NCI-H2107 treated with DMSO at 0.1 percent for 48 hours (cell line): ENCODE results near the gene PCBD2.
"Not testable (repeated sequence)": the region's sequence is repeated elsewhere in the genome, so short reads cannot be mapped to it uniquely, and the experiment has no call there.

Experiments used
- DNase-seq: peaks from one replicate; lab custom pipeline; 2025; ENCODE audit not compliant: unreplicated experiment; lab: John Stamatoyannopoulos, UW

PCBD2 gene

DNA sequence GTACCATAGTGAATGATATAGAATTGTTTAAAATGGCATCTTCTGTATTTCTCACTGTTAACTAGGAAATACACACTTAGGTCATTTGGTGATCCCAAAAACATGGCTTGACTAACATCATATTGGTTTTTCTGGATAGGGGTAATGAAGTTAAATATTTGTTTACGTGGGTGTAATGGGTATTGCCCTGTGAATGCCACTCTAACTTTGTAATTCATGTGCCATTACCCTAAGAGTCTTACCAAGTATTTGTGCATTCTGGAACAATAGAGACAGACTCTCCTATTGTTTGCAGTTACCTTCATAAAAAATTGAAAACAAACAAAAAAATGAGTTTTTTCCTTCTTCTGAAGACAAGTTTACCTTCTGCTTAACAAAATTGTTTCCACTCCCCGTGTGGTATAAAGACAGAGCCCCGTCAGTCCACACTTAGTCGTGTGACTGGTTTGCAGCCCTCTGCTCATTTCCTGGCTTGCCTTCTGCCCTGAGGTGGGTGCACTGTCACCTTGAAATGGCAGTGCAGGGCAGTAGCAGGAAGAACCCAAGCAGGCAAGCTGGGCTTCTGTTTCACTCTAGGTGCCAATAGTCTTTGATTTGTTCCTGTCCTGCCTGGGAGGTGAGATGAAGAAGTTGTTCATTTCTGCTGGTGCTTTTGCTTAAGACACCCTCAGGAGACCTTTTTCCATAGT, 53.1 kb downstream of the PCBD2 start:
- no peak for DNase-seq

- no peak for DNase-seq
These were observed 53.8 kb downstream of the PCBD2 start for GRCh38 chr5:134958755-134959154.

DNA sequence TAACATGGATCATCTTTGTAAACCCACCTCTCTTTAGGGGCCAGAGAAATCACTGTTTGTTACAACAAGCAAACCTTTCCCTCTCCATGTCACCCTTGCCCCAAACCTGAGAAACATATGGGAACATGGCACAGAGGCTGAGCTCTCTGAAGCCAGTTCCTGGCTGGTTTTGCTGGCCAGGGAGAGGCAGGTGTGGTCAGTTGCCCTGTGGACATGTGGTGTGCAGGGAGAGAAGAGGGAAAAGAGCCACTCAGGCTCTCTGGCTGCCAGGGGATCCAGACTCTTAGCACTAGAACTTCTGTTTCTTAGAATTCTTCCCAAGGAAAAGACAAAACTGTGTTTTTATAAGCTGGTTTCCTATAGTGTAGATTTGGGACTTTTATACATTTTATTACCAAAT, 58.2 kb downstream of the PCBD2 start:
- DNase-seq: no peak

DNA sequence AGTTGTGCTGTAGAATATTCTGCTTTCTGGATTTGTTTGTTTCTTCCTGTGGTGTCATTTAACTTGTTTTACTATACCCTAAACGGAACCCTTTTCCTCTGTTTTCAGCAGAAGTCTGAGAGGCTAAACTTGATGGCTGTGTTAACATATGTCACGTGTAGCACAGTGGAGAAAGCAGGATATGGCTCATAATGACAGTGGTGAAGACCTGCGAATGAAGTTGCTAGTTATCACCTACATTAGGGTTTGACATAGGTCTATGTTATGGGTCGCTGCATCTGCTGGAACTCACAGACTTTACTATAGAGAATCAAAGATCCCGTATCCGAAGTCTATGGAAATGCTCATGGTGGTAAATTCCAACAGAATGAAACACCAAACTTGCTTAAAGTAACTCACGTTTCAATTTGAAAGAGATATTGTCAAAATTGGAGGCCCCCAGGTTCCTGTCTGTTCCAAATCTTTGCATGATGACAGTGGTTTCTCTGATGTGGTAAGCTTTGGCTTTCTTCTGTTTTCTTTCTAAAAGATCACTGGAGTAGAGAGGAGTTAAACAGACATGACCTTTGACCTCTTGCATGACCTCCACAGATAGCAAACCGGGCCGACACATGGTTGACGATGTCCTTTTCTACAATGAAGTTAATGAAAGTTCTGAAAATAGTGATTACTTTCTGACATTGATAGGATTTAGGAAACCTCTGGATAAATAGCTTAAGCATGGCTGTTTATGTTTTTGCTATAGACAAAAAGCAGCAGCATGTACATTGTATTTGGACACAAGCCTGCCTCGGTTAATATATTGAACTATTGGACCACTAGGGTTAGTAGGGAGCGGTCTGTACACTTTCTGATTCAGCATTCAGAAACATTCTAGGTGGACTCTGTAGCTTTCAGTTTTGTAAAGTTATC, 59.7 kb downstream of the PCBD2 start:
- no peak for DNase-seq

GRCh38 chr5:134965271-134965825, 60.4 kb downstream of the PCBD2 start:
- no peak for DNase-seq

DNA sequence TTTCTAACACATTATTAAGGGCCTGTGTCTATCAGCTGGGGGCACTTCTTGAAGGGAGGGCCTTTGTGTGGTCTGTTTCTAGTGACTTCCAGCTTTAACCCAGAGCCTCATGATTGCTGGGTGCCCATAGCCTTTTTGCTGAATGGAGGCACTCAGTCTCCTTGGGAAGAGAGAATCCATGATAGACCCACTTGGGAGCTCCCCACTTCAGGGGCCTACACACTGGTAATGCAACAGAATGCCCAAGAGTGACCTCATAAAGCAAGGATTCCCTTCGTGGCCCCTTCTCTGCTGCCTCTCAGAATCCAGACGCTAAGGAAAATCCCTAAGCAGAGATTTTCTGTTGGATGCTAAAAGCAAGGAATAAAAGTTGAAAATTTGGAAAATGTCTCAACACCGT, 62.7 kb downstream of the PCBD2 start, which contains the start of gene CATSPER3:
Gene CATSPER3 (plus strand): TSS at position 301 of the 400 bp plus-strand sequence. CDS start 85 bp downstream, at position 386.
- no peak for DNase-seq

GRCh38 chr5:134968055-134968454, 63.1 kb downstream of the PCBD2 start:
- no peak for DNase-seq

- DNase-seq: no peak
These were observed 64.2 kb downstream of the PCBD2 start for GRCh38 chr5:134969166-134969565.

DNA sequence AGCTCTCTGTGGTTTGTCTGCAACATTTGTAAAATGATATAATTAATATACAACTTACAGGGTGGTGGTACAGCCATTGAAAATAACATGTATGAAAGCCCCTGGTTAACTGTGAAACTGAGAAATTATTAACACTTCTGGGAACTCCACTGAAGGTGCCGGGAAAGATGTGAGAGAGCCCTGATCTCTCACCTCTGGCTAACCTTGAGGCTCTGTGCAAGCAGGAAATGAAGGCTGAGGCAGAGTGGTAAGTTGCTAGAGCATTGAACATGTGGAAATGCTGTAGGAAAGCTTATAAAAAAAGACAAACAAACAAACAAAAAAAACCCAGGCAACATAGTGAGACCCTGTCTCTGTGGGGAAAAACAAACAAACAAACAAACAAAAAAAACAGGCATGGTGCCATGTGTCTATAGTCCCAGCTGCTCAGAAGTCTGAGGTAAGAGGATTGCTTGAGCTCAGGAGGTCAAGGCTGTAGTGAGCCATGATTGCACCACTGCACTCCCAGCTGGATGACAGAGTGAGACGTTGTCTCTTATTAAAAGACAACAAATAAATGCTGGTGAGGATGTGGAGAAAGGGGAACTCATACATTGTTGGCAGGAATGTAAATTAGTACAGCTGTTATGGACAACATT, 70.3 kb downstream of the PCBD2 start:
- no peak for DNase-seq

GRCh38 chr5:134975843-134976242, 70.9 kb downstream of the PCBD2 start:
- DNase-seq: no peak

DNA sequence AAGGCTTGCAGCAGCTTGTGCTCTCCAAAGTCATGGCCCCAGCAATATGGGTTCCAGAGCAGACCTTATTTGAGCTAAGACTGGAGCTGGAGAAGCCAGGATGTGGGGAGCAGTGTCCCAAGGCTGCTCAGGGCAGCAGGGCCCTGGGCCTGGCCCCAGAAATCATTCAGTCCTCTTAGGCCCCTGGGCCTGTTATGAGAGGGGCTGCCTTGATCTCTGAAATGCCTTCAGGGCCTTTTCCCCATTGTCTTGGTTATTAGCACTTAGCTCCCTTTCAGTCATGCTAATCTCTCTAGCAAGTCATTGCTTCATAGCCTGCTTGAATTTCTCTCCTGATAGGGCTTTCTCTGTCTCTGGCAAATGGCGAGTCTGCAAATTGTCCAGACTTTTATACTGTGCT, 71.9 kb downstream of the PCBD2 start:
- no peak for DNase-seq

DNA sequence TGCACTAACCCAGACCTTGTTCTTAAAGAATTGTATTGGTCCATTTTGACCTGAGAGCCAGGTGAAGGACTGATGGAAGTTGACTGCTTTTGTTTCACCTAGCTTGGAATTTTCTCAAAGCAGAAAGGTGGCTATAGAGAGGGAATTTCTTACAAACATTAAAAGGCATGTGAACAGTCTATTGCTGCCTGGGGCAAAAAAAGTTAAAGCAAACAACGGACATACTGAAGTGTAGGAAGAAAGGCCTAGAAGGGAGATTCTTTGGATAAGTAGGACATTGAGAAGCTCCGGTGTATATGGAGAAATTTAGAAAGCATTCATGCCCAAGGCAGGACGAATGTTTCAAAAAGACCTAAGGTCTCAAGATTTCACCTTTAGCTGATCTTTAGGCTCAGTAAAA, 74.5 kb downstream of the PCBD2 start:
- no peak for DNase-seq

GRCh38 chr5:134982230-134982629, 77.3 kb downstream of the PCBD2 start:
- no peak for DNase-seq

DNA sequence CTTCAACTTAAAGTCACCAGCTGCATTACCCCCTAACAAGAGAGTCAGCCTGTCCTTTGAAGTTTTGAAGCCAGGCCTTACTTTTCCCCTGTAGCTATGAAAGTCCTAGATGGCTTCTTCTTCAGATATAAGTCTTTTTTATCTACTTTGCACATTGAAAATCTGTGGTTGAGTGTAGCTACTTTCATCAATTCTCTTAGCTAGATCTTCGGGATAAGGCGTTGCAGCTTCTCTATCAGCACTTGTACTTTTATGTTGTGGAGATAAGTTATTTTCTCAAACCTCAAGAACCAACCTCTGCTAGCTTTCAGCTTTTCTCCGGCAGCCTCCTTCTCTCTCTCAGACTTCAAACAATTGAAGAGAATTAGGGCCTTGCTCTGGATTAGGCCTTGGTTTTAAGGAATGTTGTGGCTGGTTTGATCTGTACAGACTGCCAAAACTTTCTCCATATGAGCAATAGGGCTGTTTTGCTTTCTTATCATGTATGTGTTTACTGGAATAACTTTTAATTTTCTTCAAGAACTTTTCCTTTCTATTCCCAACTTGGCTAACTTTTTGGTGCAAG, 84.4 kb downstream of the PCBD2 start:
- no peak for DNase-seq

DNA sequence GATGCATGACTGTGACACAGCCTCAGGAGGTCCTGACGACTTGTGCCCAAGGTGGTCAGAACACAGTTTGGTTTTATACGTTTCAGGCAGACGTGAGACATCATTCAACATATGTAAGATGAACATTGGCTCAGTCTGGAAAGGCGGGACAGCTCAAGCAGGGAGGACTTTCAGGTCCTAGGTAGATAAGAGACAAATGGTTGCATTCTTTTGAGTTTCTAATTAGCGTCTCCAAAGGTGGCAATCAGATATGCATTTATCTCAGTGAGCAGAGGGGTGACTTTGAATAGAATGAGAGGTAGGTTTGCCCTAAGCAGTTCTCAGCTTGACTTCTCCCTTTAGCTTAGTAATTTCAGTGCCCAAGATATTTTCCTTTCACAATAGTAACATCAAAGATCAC, 85.3 kb downstream of the PCBD2 start:
- not testable (repeated sequence) for DNase-seq

- no peak for DNase-seq
These were observed 87.2 kb downstream of the PCBD2 start for GRCh38 chr5:134992148-134992547.

DNA sequence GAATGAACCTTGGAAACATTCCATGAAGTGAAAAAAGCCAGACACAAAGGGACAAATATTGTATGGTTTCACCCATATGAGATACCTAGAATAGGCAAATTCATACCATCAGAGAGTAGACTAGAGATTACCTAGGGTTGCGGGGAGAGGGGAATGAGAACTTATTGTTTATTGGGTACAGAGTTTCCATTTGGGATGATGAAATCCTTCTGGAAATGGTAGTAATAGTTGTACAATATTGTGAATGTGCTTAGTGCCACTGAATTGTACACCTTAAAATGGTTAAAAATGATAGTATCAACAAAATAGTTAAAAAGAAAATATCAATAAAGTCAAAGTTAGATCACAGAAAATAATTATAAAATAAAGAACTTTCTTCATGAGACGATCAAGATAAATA, 88.2 kb downstream of the PCBD2 start:
- DNase-seq: no peak

DNA sequence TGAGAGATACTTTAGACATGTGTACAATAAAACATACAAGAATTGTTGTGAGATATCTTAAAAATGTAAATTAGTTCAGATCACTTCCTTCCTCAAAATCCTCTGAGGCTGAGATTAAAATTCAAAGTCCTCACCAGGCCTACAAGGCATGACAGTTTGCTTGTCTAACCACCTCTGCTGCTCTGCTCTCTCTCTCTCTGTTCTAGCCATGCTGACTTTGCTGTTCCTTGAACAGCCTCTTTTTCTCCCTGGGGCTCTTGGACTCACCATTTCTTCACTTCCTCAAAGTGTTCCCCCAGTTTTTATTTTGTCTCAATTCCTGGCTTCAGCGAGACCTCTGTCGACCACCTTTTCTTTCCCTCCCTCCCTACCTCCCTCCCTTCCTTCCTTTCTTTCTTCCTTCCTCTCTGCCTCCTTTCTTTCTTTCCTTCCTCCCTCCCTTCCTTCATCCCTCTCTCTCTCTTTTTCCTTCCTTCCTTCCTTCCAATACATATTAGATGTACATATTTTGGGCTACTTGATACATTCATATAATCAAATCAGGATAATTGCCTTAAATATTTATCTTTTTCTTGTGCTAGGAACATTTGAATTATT, 89.7 kb downstream of the PCBD2 start:
- DNase-seq: no peak

GRCh38 chr5:134995850-134996402, 91.0 kb downstream of the PCBD2 start:
- no peak for DNase-seq

GRCh38 chr5:134997015-134997414, 92.1 kb downstream of the PCBD2 start:
- DNase-seq: no peak
